Urinary bladder (tissue), 4 donors: Measurements from ENCODE around the gene LENEP. TPM values are rescaled to one million over a fixed set of nuclear protein-coding genes. Genes with fewer than 3 reads are reported as not detected.

Experiments
- DNase-seq: peaks from one replicate; pipeline ENCODE4 v3.0.0-alpha.2; 2015; ENCODE audit errors: extremely low spot score
- H3K27ac ChIP-seq: one replicate; pipeline ENCODE4 v1.5.1; 2013; ENCODE audit warnings: low read depth, mild to moderate bottlenecking, moderate library complexity
- H3K36me3 ChIP-seq: one replicate; pipeline ENCODE4 v1.6.1; 2013; ENCODE audit warnings: mild to moderate bottlenecking, moderate library complexity; ENCODE audit not compliant: insufficient read depth
- H3K4me1 ChIP-seq: one replicate; pipeline ENCODE4 v1.6.1; 2013; ENCODE audit warnings: mild to moderate bottlenecking, moderate library complexity; ENCODE audit not compliant: insufficient read depth
- H3K4me3 ChIP-seq: one replicate; pipeline ENCODE4 v1.5.1; 2013; ENCODE audit warnings: low read depth, low read length
- WGBS: extraction: QIAGEN DNeasy Blood & Tissue Kit; methylation state at CpG from one replicate; pipeline ENCODE4 v1.1.7; 2013; 5-methylcytosine and 5-hydroxymethylcytosine counted together
- polyA plus RNA-seq: library from polyadenylated mRNA; stranded (reverse); fragments of 200-250 nt; gene quantifications from one replicate; pipeline ENCODE4 v1.2.3, GENCODE V29; 2013
- total RNA-seq: library from RNA; depleted of rRNA; stranded (reverse); fragments of >200 nt; gene quantifications from one replicate; pipeline ENCODE4 v1.2.3, GENCODE V29; 2014
- donor health status: healthy with polysubstance abuse.
- donor health status: healthy.

Gene LENEP
- total and polyA plus RNA-seq, 2 donors = not detected

DNA sequence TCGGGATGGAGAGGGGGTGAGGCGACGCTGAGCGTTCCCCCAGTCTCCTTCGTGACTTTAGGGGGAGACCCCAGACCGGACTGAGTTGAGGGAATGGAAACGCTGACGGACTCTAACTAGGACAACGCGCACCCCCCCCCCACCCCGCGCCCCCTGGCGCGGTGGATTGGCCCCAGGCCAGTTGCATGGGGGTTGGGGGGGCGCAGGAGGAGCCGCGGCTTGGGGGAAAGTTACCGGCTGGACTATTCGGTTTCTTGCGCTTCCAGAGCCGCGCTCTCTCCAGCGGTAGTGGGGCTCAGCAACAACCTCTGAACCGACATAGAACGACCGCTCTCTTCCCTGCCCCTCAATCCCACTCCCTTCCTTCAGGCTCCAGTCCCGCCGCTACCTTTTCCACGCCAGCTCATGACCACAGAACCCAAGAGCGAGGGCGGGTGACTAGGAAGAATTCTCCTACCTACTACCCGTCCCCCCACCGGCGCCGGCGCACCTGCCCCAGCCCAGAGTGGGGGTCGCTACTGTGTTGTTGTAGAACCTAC is 9.9 kb downstream of the LENEP start:
- H3K36me3 ChIP-seq = no peaks in the 10 kb centered on the region
- DNase-seq = no peak
- H3K4me3 ChIP-seq = peak overlapping the region; percentile 83
- WGBS = under 1% methylated on average over 37 of the region's 37 CpGs
- H3K4me1 ChIP-seq = no peaks in the 10 kb centered on the region
- peak overlapping the region; percentile 89 for H3K27ac ChIP-seq

DNA sequence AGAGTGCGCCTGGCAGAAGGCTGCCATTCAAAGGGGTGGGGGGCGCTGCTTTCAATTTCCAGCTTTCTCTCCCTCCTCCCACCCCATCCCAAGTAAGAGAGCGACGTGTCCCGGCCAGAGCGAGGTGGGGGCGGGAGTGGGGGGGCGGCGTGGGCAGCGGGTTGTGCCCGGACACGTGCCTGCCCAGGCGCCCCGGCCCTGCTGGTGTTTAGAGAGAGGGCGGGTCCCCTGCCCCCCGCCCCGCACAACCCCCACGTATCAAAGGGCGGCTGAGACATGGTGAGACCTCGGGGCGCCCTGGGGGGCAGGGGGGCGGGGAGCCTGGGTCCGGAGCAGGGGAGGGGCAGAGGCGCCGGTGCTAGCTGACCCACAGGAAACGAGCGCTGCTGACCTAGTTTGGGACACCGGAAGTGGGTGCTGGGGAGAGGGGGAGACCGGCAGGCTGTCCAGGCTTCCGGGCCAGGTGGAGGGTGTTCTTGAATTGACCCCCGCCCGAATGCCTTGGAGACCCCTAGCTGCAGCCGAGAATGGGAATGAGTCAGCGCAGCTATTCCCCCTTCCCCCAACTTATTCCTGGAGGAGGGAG is 10.5 kb downstream of the LENEP start:
- WGBS = under 1% methylated on average over 34 of the region's 34 CpGs
- DNase-seq = no peak
- no peaks in the 10 kb centered on the region for H3K4me1 ChIP-seq
- peak overlapping the region; percentile 83 for H3K4me3 ChIP-seq
- peak overlapping the region; percentile 89 for H3K27ac ChIP-seq
- H3K36me3 ChIP-seq = no peaks in the 10 kb centered on the region

DNA sequence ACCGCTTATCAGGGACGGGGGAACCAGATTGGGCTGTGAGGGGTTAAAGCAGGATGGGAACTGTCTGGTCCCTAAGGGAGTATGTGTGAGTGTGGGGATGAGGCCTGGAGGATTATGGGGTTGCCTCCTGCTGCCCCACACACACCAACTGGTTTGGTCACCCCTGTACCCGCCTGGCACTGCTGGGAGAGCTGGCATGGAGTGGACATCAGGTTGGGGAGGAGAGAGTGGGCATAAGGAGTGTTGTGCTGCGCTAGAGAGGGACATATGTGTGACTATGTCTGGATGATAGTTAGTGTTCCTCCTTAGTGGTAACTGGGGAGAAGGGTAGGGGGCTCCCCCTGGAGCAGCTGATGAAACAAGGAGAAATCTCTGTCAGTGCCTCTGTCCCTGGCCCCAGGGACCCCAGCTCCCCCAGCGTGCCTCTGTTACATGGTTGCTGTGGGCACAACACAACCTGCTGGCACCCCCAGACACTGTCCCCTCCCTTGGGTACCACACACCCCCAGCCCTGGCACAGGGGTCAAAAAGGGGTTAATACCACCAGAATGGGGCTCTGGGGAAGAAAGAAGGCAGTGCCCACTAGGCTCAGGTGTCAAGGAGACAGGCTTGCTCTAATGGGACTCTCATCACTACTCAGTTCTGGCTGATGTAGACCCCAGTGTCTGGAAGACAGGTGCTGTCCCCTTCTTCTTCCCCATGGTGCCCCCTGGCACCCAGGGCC is 11.1 kb downstream of the LENEP start:
- Histone ChIP-seq H3K4me3 (peak overlapping the region; percentile 83), H3K4me1 (no peaks in the 10 kb centered on the region), H3K36me3 (no peaks in the 10 kb centered on the region), H3K27ac (peak overlapping the region; percentile 89)
- WGBS = 41% methylated on average over 5 of the region's 5 CpGs
- DNase-seq = no peak

GRCh38 chr1:155005076-155006011 is 12.0 kb downstream of the LENEP start:
- Histone ChIP-seq H3K27ac (peak overlapping the region; percentile 89), H3K36me3 (no peaks in the 10 kb centered on the region), H3K4me1 (no peaks in the 10 kb centered on the region), H3K4me3 (no peak overlapping the region)
- WGBS = 53% methylated on average over 17 of the region's 17 CpGs
- DNase-seq = no peak

DNA sequence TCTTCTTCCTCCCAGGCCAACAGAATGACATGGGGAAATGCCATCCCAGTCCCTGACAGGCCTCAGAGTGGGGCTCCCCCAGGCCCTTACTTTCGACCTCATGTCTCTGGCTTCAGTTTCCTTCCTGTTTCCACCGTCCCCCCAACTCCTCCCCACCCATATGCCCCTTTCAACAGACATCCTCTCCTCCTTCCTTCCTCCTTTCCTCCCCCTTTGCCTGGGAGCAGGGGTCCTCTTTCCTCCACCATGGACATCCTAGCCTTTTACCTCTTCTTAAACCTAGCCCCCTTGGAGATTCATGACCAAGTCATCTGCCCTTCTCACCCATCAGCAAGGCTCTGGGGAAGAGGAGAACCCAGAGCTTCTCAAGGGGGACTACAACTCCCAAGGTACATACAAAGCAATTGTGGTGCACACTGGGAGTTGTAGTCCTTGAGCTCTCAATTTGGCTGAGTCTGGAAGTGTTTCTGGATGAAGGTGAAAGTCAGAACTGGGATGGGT is 13.3 kb downstream of the LENEP start:
- no peaks in the 10 kb centered on the region for H3K4me1 ChIP-seq
- no peak for DNase-seq
- H3K36me3 ChIP-seq = no peaks in the 10 kb centered on the region
- no peak overlapping the region for H3K4me3 ChIP-seq
- 62% methylated on average over 2 of the region's 2 CpGs for WGBS
- H3K27ac ChIP-seq = no peak overlapping the region

DNA sequence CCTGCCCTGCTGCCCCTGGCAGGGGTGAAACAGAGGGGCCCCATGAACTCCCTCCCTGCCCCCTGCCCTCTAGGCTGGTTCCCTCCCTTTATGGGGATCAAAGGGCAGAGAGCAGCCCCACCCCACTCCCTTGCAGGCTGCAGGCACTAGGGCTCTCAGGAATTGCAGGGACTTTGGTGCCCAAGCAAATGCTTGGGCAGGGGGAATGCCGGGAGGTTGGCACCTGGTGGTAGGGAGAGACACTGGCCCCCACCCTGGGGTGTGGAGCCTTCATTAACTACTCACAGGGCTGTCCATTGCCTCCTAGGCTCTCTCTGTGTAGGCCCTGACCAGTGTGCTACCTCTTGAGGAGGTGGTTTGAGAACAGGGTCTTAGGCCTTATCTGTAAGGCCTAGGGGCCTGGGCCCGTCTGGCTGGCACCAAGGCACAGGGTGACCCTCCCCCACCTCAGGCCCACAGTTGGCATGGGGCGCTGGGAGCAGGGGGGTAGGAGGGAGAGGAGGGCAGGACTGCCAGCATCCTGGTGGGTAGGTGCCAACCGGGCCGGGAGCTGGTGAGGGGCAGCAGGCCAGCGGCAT is 14.0 kb downstream of the LENEP start:
- H3K27ac ChIP-seq = no peak overlapping the region
- H3K4me1 ChIP-seq = no peaks in the 10 kb centered on the region
- no peaks in the 10 kb centered on the region for H3K36me3 ChIP-seq
- DNase-seq = no peak
- no peak overlapping the region for H3K4me3 ChIP-seq
- WGBS = 79% methylated on average over 6 of the region's 6 CpGs

DNA sequence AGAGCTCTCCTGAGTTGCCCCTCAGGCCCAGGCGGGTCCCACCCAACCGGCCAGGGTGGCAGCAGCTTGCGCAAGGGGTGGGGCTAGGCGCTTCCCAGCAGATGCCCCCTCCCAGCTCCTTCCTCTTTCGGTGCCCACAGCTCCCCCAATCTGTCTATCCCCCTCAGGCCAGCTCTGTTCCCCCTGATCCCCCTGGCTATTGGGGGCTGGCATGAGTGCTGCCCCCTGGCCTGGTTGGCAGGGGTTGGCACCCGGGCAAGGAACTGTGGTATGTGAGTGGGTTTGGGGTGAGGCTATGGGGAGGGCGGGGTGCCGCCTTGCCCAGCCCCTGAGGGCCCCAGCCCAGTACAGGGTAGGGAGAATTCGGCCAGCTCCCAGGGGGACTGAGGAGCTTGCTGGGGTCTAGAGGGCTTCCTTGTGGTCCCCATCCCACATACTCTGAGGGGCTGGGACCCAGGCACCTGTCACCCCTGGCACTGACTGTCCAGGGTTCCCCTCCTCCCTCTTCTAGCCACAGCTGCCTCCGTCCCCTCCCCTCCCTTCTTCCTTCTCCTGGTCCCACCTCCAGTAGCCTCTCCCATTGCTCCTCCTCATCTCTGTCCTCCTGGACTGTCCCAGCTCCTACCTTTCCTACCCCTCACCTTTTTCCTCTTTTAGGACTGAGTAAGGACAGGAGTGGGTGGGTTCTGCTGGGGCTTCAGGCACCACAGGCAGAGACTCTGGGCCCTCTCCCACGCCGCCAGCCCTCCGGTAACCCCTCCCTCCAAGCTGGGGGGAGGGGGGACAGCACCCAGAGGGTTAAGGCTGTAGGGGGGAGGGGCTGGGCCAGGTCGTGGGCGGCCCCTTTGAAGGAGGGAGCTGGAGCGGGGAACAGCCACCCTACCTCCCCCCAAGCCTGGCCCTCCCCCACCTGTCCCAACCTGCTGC is 14.9 kb downstream of the LENEP start:
- Histone ChIP-seq H3K36me3 (no peaks in the 10 kb centered on the region), H3K27ac (peak overlapping the region; percentile 52), H3K4me3 (no peak overlapping the region), H3K4me1 (peaks cover under 1% of the 10 kb centered on the region)
- DNase-seq = no peak
- 71% methylated on average over 16 of the region's 16 CpGs for WGBS

- 93% methylated on average over 12 of the region's 12 CpGs for WGBS
- Histone ChIP-seq H3K4me1 (peaks cover 2% of the 10 kb centered on the region), H3K36me3 (no peaks in the 10 kb centered on the region), H3K27ac (no peak overlapping the region), H3K4me3 (no peak overlapping the region)
- DNase-seq = no peak
Measured at GRCh38 chr1:155009221-155009711, 15.9 kb downstream of the LENEP start.

DNA sequence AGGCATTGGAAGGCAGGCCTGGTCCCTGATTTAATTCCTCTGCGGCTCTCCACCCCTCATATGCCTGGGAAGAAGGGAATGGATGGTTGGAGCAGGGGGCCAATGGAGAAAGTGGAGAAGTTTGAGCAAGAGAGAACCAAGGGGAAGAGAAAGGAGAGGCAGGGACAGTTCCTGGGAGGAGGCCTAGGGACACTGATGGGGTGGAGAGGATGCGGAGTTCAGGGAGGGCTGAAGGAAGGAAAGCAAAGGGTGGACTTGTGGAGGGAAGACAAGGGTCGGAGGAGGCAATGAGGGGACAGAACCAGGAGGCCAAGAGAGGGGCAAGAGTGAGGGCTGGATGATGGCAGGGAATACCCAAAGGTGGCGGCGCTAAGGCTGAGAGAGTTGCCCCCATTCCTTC is 16.4 kb downstream of the LENEP start:
- no peaks in the 10 kb centered on the region for H3K36me3 ChIP-seq
- no peak for DNase-seq
- H3K27ac ChIP-seq = no peak overlapping the region
- H3K4me1 ChIP-seq = peaks cover 2% of the 10 kb centered on the region
- 91% methylated on average over 5 of the region's 5 CpGs for WGBS
- H3K4me3 ChIP-seq = no peak overlapping the region

DNA sequence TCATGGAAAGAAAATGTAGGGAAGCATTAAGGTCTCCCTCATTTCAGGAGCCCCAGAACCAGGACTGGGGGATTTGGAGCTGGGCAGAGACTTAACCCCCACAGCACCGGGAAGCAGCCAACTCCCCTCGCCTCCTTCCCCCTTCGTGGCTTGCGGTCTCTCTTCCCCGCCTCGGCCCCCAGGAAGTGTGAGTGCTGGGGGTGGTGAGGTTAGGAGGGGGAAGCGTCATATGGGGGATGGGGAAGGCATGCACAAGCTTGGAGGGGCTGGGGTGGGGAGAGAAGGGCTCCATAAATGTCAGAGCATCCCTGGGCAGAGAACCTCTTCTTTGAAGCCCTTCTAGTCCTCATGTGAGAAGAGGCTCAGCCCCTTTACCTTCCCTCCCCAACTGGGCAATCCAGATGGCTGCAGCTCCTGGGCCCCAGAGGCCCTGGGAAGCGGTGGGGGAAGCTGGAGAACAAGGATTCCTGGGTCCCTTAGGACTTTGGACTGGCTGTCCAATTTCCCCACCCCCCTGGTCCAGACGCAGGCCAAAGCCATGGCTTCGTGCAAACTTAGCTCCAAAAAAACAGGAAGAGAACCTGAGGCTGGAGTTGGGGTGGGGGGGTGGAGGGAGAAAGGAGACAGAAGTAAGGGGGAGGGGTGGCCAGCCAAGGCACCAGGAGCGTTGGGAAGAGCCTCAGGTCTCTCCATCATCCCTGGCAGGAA is 17.0 kb downstream of the LENEP start:
- no peak for DNase-seq
- Histone ChIP-seq H3K4me1 (peaks cover 2% of the 10 kb centered on the region), H3K36me3 (no peaks in the 10 kb centered on the region), H3K4me3 (no peak overlapping the region), H3K27ac (peak overlapping the region; percentile 51)
- WGBS = 51% methylated on average over 11 of the region's 11 CpGs

GRCh38 chr1:155011004-155011416 is 17.6 kb downstream of the LENEP start:
- Histone ChIP-seq H3K4me1 (peaks cover 2% of the 10 kb centered on the region), H3K36me3 (no peaks in the 10 kb centered on the region), H3K27ac (peak overlapping the region; percentile 51), H3K4me3 (no peak overlapping the region)
- WGBS = 61% methylated on average over 5 of the region's 5 CpGs
- no peak for DNase-seq
